ENCODE results near the gene TRIM42.

GRCh38 chr3:140723576-140723975, 45.7 kb downstream of the TRIM42 start:
- no peak for TF ChIP-seq TOX (CRISPR knock-in tag; IDR thresholded peaks at IDR 0.05; ENCODE audit: borderline replicate concordance)
- TF ChIP-seq PATZ1 (CRISPR knock-in tag; IDR thresholded peaks at IDR 0.05; ENCODE audit: borderline replicate concordance), result no peak
- no peak for TF ChIP-seq ISL1 (CRISPR knock-in tag; IDR thresholded peaks at IDR 0.05)

Data from SK-N-SH treated with all-trans-retinoic acid at 6 μM for 48 hours (cell line).